Stimulated activated CD4-positive, alpha-beta T cell treated with anti-CD3 and anti-CD28 coated beads, Interleukin-4, amount 100 ng/mL, for 4 hours (primary cell): Measurements from ENCODE around the gene JMJD6.
"Not testable (repeated sequence)": the region's sequence is repeated elsewhere in the genome, so short reads cannot be mapped to it uniquely, and the experiment has no call there.

Experiments
- DNase-seq, 2 experiments: peaks; one replicate each; pipeline ENCODE4 v3.0.0-alpha.2; 2020

The JMJD6 gene

GRCh38 chr17:76716146-76716838 is 10.1 kb downstream of the JMJD6 start:
- DNase-seq = no peak

- no peak for DNase-seq
These were observed 10.9 kb downstream of the JMJD6 start for GRCh38 chr17:76715496-76715830.

- peak; percentile 57 to 73 for DNase-seq
These were observed 11.4 kb downstream of the JMJD6 start for GRCh38 chr17:76714822-76715495.

GRCh38 chr17:76714336-76714735 is 12.1 kb downstream of the JMJD6 start:
- DNase-seq = no peak

GRCh38 chr17:76713765-76714164 is 12.6 kb downstream of the JMJD6 start:
- DNase-seq = no peak

GRCh38 chr17:76712321-76712720 is 14.1 kb downstream of the JMJD6 start:
- DNase-seq = not testable (repeated sequence)

GRCh38 chr17:76710863-76711611 is 15.4 kb downstream of the JMJD6 start, which contains the start of gene MXRA7:
Gene MXRA7 (minus strand): TSS chr17:76710965. CDS start chr17:76710946, 19 bp downstream.
- DNase-seq = peak; percentile 38 to 61

GRCh38 chr17:76709951-76710862 is 16.2 kb downstream of the JMJD6 start:
- not testable (repeated sequence) for DNase-seq

GRCh38 chr17:76709077-76709950 is 17.1 kb downstream of the JMJD6 start:
- DNase-seq = no peak

GRCh38 chr17:76707985-76708807 is 18.2 kb downstream of the JMJD6 start:
- no peak for DNase-seq

GRCh38 chr17:76706817-76707216 is 19.6 kb downstream of the JMJD6 start:
- no peak for DNase-seq

- no peak for DNase-seq
These were observed 21.6 kb downstream of the JMJD6 start for GRCh38 chr17:76704805-76705204.

GRCh38 chr17:76702941-76703637 is 23.3 kb downstream of the JMJD6 start:
- DNase-seq = no peak

- DNase-seq = no peak
These were observed 24.3 kb downstream of the JMJD6 start for GRCh38 chr17:76702076-76702475.

GRCh38 chr17:76701471-76701967 is 24.9 kb downstream of the JMJD6 start:
- DNase-seq = no peak

GRCh38 chr17:76700617-76701470 is 25.6 kb downstream of the JMJD6 start:
- DNase-seq = no peak

GRCh38 chr17:76700270-76700616 is 26.2 kb downstream of the JMJD6 start:
- DNase-seq = no peak

GRCh38 chr17:76698466-76698977 is 27.9 kb downstream of the JMJD6 start:
- not testable (repeated sequence) for DNase-seq
